ENCODE data around the gene HOXA7.

The HOXA7 gene

GRCh38 chr7:27165996-27166530 lies 9.6 kb upstream of the HOXA7 start:
- Histone ChIP-seq H3K4me1 (ENCODE audit: control extremely low read depth in 1 of 4, control insufficient read depth in 4 of 4, insufficient read depth in 4 of 4, low read length in 3 of 4) (peaks cover 19 to 67% (median 46%) of the 10 kb centered on the region in 4 experiments), H3K36me3 (ENCODE audit: control insufficient read depth in 4 of 4, insufficient read depth in 4 of 4, low read length in 3 of 4) (peaks cover 0 to 55% (median 12%) of the 10 kb centered on the region in 4 experiments), H3K27me3 (replicated peaks in 2 of 5; ENCODE audit: control insufficient read depth in 4 of 5, insufficient read depth in 5 of 5, low read length in 4 of 5) (no peaks in the 10 kb centered on the region), H3K4me3 (ENCODE audit: control insufficient read depth in 1 of 7, extremely low read depth in 1 of 7, insufficient read depth in 4 of 7, low read depth in 2 of 7, low read length in 6 of 7) (peak overlapping the region; percentile 34 to 100 (median 87)), H3K27ac (ENCODE audit: insufficient read depth in 1 of 2, low read depth in 1 of 2, low read length in 2 of 2, poor library complexity in 1 of 2, severe bottlenecking in 2 of 2) (peak overlapping the region; percentile 92 to 96), H3K9me3 (ENCODE audit: control extremely low read depth in 1 of 5, control insufficient read depth in 4 of 5, insufficient read depth in 2 of 5, low read depth in 1 of 5, low read length in 4 of 5) (no peaks in the 10 kb centered on the region)
- DNase-seq = peak in 1 of 3 donors; percentile 31
- under 1% methylated on average over 41 of the region's 46 CpGs for WGBS (ENCODE audit: insufficient coverage)
- POLR2A ChIA-PET = interaction anchor here (0.6 to 2.1 kb wide), 4 partner anchors 9 to 19 kb away, joined by 3 to 9 read pairs (median 3); partner anchors contain the start of genes HOXA11, HOXA3 and HOXA7
- CTCF ChIA-PET = interaction anchor here (0.7 to 2.2 kb wide), 9 partner anchors 9 to 794 kb away, joined by 3 to 12 read pairs (median 6); partner anchors contain the start of genes HOXA3 and HOXA7

GRCh38 chr7:27165089-27165995 lies 8.9 kb upstream of the HOXA7 start, which contains the start of gene HOXA9:
HOXA9 (minus strand) TSS chr7:27165537; CDS start chr7:27165457, 80 bp downstream.
- peak within 1 kb of the TSS; percentile 73 to 100 (median 87) for H3K4me3 ChIP-seq (ENCODE audit: control insufficient read depth in 1 of 7, extremely low read depth in 1 of 7, insufficient read depth in 4 of 7, low read depth in 2 of 7, low read length in 6 of 7)
- H3K27me3 ChIP-seq (replicated peaks in 2 of 5; ENCODE audit: control insufficient read depth in 4 of 5, insufficient read depth in 5 of 5, low read length in 4 of 5) = no peaks in the 10 kb centered on the region
- H3K9me3 ChIP-seq (ENCODE audit: control extremely low read depth in 1 of 5, control insufficient read depth in 4 of 5, insufficient read depth in 2 of 5, low read depth in 1 of 5, low read length in 4 of 5) = no peaks in the 10 kb centered on the region
- H3K27ac ChIP-seq (ENCODE audit: insufficient read depth in 1 of 2, low read depth in 1 of 2, low read length in 2 of 2, poor library complexity in 1 of 2, severe bottlenecking in 2 of 2) = peak within 1 kb of the TSS; percentile 92 to 96
- 0% methylated on average over 55 of the region's 82 CpGs for WGBS (ENCODE audit: insufficient coverage)
- DNase-seq = peak; percentile 95 to 98 (median 97)
- CTCF ChIA-PET = interaction anchor here (0.7 to 2.2 kb wide), 7 partner anchors 8 to 793 kb away, joined by 3 to 12 read pairs (median 6); partner anchors contain the start of genes HOXA3 and HOXA7
- H3K4me1 ChIP-seq (ENCODE audit: control extremely low read depth in 1 of 4, control insufficient read depth in 4 of 4, insufficient read depth in 4 of 4, low read length in 3 of 4) = peaks cover 16 to 65% (median 51%) of the 10 kb centered on the region in 4 experiments
- POLR2A ChIA-PET = interaction anchor here (0.6 to 2.1 kb wide), 2 partner anchors 9 to 20 kb away, joined by 3 to 9 read pairs; partner anchors contain the start of genes HOXA11 and HOXA7
- H3K36me3 ChIP-seq (ENCODE audit: control insufficient read depth in 4 of 4, insufficient read depth in 4 of 4, low read length in 3 of 4) = peaks cover 0 to 52% (median 12%) of the 10 kb centered on the region in 4 experiments

- Histone ChIP-seq H3K4me3 (ENCODE audit: control insufficient read depth in 1 of 7, extremely low read depth in 1 of 7, insufficient read depth in 4 of 7, low read depth in 2 of 7, low read length in 6 of 7) (peak overlapping the region; percentile 73 to 100 (median 87)), H3K27me3 (replicated peaks in 2 of 5; ENCODE audit: control insufficient read depth in 4 of 5, insufficient read depth in 5 of 5, low read length in 4 of 5) (no peaks in the 10 kb centered on the region), H3K27ac (ENCODE audit: insufficient read depth in 1 of 2, low read depth in 1 of 2, low read length in 2 of 2, poor library complexity in 1 of 2, severe bottlenecking in 2 of 2) (peak overlapping the region; percentile 92 to 96), H3K4me1 (ENCODE audit: control extremely low read depth in 1 of 4, control insufficient read depth in 4 of 4, insufficient read depth in 4 of 4, low read length in 3 of 4) (peaks cover 15 to 70% (median 59%) of the 10 kb centered on the region in 4 experiments), H3K36me3 (ENCODE audit: control insufficient read depth in 4 of 4, insufficient read depth in 4 of 4, low read length in 3 of 4) (peaks cover 0 to 50% (median 12%) of the 10 kb centered on the region in 4 experiments), H3K9me3 (ENCODE audit: control extremely low read depth in 1 of 5, control insufficient read depth in 4 of 5, insufficient read depth in 2 of 5, low read depth in 1 of 5, low read length in 4 of 5) (no peaks in the 10 kb centered on the region)
- POLR2A ChIA-PET = interaction anchor here (2.1 kb wide), 1 partner anchor 8 kb away, joined by 9 read pairs; the partner anchor contains the start of gene HOXA7
- under 1% methylated on average over 39 of the region's 47 CpGs for WGBS (ENCODE audit: insufficient coverage)
- CTCF ChIA-PET = interaction anchor here (0.7 to 4.6 kb wide), 6 partner anchors 11 to 310 kb away, joined by 3 to 84 read pairs (median 14); partner anchors contain the start of genes HOXA10, HOXA3 and HOXA6
- peak in 1 of 3 donors; percentile 72 for DNase-seq
Measured at GRCh38 chr7:27164367-27165088, 8.1 kb upstream of the HOXA7 start.

DNA sequence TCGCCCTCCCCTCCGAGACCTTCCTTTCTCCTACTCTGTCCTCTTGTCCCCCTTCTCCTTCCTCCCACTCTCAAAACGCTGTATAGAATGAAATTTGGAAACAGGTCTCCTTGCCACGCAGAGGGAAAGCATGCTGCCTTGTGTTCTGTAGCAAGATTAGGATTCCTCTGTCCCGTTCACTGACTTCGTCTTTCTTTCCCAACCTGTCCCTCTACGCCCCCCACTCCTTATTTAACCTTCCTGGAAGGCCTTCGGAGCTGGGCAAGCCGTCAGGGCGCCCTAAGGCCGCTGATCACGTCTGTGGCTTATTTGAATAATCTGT lies 7.5 kb upstream of the HOXA7 start:
- no peaks in the 10 kb centered on the region for H3K27me3 ChIP-seq (replicated peaks in 2 of 5; ENCODE audit: control insufficient read depth in 4 of 5, insufficient read depth in 5 of 5, low read length in 4 of 5)
- CTCF ChIA-PET = interaction anchor here (0.7 to 4.6 kb wide), 6 partner anchors 10 to 794 kb away, joined by 3 to 84 read pairs (median 16); partner anchors contain the start of genes HOXA10, HOXA3 and HOXA6
- POLR2A ChIA-PET = no interaction called here
- H3K36me3 ChIP-seq (ENCODE audit: control insufficient read depth in 4 of 4, insufficient read depth in 4 of 4, low read length in 3 of 4) = peaks cover 0 to 47% (median 12%) of the 10 kb centered on the region in 4 experiments
- H3K4me1 ChIP-seq (ENCODE audit: control extremely low read depth in 1 of 4, control insufficient read depth in 4 of 4, insufficient read depth in 4 of 4, low read length in 3 of 4) = peaks cover 18 to 72% (median 64%) of the 10 kb centered on the region in 4 experiments
- H3K9me3 ChIP-seq (ENCODE audit: control extremely low read depth in 1 of 5, control insufficient read depth in 4 of 5, insufficient read depth in 2 of 5, low read depth in 1 of 5, low read length in 4 of 5) = no peaks in the 10 kb centered on the region
- WGBS (ENCODE audit: insufficient coverage) = 0% methylated on average over 10 of the region's 12 CpGs
- H3K4me3 ChIP-seq (ENCODE audit: control insufficient read depth in 1 of 7, extremely low read depth in 1 of 7, insufficient read depth in 4 of 7, low read depth in 2 of 7, low read length in 6 of 7) = peak overlapping the region; percentile 73 to 100 (median 87)
- DNase-seq = no peak
- peak overlapping the region; percentile 92 to 96 for H3K27ac ChIP-seq (ENCODE audit: insufficient read depth in 1 of 2, low read depth in 1 of 2, low read length in 2 of 2, poor library complexity in 1 of 2, severe bottlenecking in 2 of 2)

DNA sequence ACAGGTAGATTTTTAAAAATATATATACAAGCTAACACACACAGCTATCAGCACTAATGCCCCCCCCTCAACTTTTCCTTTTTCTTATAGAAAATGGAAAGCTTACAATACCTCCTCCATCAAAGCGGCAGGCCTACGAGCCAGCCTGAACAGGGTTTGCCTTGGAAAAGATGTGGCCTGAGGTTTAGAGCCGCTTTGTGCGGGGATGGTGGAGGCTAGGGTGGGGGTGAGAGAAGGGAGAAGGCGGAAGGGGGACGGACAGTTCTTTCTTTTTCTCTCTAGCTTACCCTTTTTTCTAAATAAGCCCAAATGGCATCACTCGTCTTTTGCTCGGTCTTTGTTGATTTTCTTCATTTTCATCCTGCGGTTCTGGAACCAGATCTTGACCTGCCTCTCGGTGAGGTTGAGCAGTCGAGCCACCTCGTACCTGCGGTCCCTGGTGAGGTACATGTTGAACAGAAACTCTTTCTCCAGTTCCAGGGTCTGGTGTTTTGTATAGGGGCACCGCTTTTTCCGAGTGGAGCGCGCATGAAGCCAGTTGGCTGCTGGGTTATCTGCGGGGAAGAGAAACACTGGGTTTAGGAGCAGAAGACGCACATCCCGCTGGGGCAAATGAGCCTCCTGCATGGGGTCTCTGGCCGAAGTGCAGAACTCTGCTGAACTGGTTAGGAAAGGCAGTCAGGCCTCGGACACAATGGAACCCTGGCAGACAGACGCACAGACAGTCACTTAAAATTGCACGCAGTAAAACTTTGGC lies 7.0 kb upstream of the HOXA7 start:
- ChIA-PET POLR2A (interaction anchor here (2.8 to 3.2 kb wide), 2 partner anchors 9 to 12 kb away, joined by 15 to 17 read pairs; partner anchors contain the start of gene HOXA3), CTCF (interaction anchor here (0.7 to 4.6 kb wide), 15 partner anchors 10 to 1271 kb away, joined by 3 to 84 read pairs (median 6); partner anchors contain the start of genes HOXA10, HOXA11, HOXA3 and HOXA6)
- Histone ChIP-seq H3K27ac (ENCODE audit: insufficient read depth in 1 of 2, low read depth in 1 of 2, low read length in 2 of 2, poor library complexity in 1 of 2, severe bottlenecking in 2 of 2) (peak overlapping the region; percentile 92 to 96), H3K4me1 (ENCODE audit: control extremely low read depth in 1 of 4, control insufficient read depth in 4 of 4, insufficient read depth in 4 of 4, low read length in 3 of 4) (peaks cover 19 to 73% (median 69%) of the 10 kb centered on the region in 4 experiments), H3K4me3 (ENCODE audit: control insufficient read depth in 1 of 7, extremely low read depth in 1 of 7, insufficient read depth in 4 of 7, low read depth in 2 of 7, low read length in 6 of 7) (peak overlapping the region; percentile 73 to 100 (median 87)), H3K9me3 (ENCODE audit: control extremely low read depth in 1 of 5, control insufficient read depth in 4 of 5, insufficient read depth in 2 of 5, low read depth in 1 of 5, low read length in 4 of 5) (no peaks in the 10 kb centered on the region), H3K36me3 (ENCODE audit: control insufficient read depth in 4 of 4, insufficient read depth in 4 of 4, low read length in 3 of 4) (peaks cover 0 to 43% (median 12%) of the 10 kb centered on the region in 4 experiments), H3K27me3 (replicated peaks in 2 of 5; ENCODE audit: control insufficient read depth in 4 of 5, insufficient read depth in 5 of 5, low read length in 4 of 5) (no peaks in the 10 kb centered on the region)
- DNase-seq = no peak
- under 1% methylated on average over 18 of the region's 24 CpGs for WGBS (ENCODE audit: insufficient coverage)
